GM21786 (cell line): ENCODE data around the gene NHS.
"Not testable (repeated sequence)": the region's sequence is repeated elsewhere in the genome, so short reads cannot be mapped to it uniquely, and the experiment has no call there.

Experiments
- ATAC-seq: cut with Tn5 transposase; IDR thresholded peaks from one replicate; pipeline ENCODE4 v1.9.1; 2021; ENCODE audit not compliant: unreplicated experiment

Gene NHS

GRCh38 chrX:17494216-17494615, 119.2 kb downstream of the NHS start:
- no peak for ATAC-seq

DNA sequence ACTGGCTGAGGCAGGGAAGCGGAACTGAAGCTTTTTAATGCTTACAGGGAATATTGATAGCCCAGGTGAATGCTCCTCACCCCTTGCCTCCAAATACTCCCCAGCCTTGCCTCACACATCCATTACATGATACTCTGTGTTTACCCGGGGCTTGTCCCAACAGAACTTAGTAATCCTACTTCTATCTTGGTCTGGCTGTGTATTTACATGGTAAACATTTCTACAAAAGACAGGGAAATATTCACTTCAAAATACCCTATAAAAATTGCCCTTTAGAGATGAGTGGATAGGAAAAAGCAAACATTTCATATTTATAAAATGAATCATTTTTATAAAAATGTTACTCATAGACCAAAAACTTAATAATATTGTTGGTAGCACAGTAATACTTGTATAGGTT, 120.1 kb downstream of the NHS start:
- ATAC-seq = no peak

GRCh38 chrX:17496407-17496806, 121.4 kb downstream of the NHS start:
- no peak for ATAC-seq

DNA sequence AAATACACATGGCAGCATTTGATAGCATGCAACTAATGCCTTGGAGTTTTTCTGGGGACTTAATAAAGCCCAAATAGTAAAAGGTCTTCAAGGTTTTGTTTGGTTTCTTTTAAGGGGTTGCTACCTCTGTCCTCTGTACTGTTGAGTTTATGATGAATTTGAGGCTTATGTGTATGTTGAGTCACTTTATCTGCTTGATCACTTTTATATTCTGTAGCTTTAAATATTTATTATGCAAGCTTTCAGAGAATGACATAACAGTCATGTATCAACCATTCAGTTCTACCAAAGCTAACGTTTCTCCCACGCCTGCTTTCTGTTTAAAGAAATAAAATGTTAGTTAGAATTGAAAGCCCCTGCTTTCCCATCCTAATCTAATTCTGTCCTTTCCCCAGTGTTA, 122.2 kb downstream of the NHS start:
- ATAC-seq = no peak

DNA sequence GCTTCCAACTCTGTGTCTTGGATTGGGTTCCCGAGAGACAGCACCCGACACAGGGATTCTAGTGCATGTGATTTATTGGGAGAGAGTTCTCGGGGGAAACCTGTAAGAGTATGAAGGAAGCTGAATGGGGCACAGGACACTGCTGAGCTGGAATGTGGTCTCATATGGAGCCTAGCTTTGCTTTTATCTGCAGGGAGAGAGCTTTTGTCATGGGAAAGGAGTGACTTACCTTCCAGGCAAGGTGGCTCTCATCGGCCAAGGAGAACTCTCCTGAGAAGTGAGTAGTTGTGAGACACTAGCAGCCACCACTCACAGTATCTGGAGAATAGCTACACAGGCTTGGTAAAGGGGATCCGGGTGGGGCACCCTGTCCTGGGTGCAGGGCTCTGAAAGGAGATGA, 124.5 kb downstream of the NHS start:
- ATAC-seq = no peak

DNA sequence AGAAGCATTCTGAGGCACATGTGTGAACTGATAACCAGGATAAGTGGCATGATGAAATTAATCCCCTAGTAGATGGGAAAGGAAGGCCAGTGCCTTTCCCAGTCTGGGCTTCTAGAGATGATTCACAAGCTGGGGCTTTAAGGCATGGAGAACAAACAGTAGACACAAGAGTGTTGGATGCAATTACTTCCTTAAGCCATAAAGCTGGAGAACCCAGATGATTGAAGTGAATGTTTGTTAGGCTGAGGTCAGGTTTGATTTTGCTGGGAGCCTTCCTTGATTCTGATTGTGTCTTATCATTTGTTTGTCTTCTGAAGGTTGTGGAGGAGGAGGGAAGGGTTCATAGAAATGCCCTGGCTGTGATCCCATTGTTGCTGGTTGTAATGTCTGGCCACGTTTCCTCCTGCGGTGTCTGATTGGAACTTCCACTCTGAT, 125.2 kb downstream of the NHS start:
- ATAC-seq = no peak

DNA sequence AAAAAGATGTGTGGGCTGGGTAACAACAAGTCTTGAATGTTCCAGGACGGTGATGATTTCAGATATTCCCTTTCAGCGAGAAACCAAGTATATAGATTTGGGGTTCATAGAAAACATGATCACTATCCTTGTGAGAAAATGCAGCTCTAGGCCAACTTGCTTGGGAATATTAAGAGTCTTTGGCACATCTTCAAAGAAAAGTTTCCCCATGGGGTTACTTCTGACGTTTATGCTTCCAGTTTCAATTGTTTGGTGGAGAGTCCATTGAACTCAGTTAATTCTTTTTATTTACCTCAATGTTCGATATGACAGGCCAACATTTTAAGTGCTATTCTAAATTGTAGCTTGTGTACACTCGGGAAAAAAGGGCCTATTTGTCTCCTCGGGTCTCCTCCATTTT, 126.7 kb downstream of the NHS start:
- ATAC-seq = no peak

DNA sequence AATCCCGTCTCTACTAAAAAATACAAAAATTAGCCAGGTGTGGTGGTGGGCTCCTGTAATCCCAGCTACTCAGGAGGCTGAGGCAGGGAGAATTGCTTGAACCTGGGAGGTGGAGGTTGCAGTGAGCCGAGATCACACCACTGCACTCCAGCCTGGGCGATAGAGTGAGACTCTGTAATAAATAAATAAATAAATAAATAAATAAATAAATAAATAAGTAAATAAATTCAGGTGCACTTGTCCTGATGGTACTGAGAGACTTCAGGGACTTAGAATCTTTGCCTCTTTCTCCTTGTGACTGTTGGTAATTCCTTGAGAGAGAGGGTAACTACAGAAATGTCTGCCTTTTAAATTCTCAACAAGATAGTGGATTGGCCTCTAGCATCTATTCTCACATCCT, 131.4 kb downstream of the NHS start:
- ATAC-seq = not testable (repeated sequence)

- ATAC-seq = no peak
Measured at GRCh38 chrX:17511556-17511955, 136.6 kb downstream of the NHS start.

GRCh38 chrX:17519358-17519757, 144.4 kb downstream of the NHS start:
- ATAC-seq = no peak

DNA sequence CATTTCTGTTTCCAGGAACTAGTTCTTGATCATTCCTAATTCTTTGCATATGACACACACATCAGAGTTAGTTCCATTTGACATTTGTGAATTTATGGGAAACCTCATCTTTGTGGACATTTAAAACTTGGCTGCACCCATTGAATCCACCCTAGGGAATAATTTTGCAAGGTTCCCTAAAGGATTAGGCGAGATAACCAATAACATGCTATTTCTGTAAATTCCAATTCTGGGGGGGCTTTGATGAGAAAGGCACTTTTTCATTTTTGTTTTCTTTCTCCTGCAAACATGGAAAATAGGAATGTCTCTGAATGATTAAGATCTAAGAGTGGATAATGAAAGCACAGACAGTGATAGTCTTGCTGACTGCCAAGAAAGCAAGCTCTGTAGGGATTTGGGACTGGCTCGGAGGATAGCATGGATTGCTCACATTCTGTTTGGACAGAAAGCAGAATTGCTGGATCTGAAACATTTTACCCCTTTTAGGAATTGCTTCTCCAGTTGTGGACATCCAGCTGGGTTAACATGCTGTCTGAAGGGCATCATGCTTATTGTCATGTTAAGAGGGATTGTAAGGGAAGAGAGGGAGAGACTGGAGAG, 145.1 kb downstream of the NHS start:
- ATAC-seq = no peak

- no peak for ATAC-seq
Measured at GRCh38 chrX:17521871-17522693, 147.1 kb downstream of the NHS start.

GRCh38 chrX:17525266-17525665, 150.3 kb downstream of the NHS start:
- no peak for ATAC-seq

DNA sequence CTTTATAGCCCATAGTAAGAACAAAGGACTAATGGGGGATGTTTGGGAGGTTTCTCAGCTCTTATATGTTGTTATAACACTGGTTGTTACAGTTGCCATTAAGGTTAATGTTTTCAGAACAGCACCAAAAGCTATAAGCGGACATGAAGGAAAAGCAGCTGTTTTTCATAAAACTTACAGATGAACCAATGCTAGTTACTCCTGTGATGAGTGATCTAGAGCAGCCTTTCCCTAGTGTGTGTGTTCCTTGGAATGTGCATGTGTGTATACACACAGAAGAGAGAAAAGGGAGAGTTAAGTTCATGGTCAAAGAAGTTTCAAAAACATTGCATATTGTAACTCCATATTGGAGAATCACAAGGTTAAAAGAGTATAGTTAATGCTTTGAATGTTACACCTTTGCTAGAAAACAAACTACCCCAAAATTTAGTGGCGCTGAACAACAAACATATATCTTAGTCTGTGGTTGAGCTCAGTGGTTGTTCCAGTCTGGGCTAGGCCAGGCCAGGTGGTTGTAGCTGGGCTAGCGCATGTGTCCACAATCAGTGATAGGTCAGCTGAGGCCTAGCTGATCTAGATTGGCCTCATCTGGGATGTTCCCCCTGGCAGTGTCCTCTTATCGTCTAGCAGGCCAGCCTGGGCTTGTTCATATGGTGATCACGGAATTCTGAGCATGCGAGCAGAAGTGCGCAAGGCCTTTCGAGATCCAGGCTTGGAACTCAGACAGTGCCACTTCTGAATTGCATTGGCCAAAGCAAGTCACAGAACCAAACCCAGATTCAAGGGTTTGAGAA, 151.0 kb downstream of the NHS start:
- no peak for ATAC-seq

GRCh38 chrX:17527135-17527701, 152.2 kb downstream of the NHS start:
- ATAC-seq = no peak

DNA sequence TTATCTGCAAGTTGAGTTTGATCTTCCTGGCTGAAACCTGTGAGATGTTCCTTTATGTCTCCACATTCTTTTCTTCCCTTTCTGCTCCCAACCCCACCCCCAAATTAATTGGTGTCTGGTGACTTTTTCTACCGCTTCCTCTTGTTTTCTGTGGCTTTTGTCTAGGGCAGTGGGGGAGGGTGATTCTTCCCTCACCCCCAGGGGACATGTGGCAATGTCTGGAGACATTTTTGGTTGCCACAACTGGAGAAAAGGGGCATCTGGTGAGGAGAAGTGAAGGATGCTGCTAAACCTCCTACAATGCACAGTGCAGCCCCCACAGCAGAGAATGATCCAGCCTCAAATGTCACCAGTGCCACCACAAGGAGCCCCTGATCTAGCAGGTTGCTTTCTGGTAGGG, 152.9 kb downstream of the NHS start:
- no peak for ATAC-seq

DNA sequence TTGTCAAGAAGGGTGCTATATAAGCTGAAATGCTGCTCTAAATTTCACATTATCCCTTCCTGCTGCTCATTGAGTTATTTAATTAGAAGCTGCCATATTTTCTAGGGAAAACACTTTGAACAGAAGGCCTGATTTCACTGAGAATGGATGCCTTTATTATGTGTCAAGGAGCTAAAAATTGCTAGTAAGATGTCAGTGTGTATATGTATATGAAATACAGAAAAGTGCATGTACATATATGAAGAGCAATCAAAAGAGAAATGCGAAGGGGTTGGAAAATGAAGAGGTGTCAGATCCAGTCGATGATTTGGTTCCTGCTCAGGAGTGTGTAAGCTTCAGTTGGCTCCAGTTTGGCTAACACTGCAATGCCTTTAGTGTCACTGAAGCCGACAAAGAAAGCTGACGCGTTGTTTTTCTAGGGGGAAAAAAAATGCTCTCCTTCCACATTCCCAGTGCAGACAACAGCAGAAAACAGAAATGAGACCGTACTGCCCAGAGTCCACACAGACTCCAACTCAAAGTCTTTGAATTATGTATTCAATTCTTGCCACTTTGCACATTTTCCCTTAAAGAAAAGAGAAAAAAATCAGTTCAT, 154.2 kb downstream of the NHS start:
- no peak for ATAC-seq

GRCh38 chrX:17531500-17531899, 156.5 kb downstream of the NHS start:
- no peak for ATAC-seq

- peak; percentile 62 for ATAC-seq
Measured at GRCh38 chrX:17535229-17535628, 160.2 kb downstream of the NHS start.

DNA sequence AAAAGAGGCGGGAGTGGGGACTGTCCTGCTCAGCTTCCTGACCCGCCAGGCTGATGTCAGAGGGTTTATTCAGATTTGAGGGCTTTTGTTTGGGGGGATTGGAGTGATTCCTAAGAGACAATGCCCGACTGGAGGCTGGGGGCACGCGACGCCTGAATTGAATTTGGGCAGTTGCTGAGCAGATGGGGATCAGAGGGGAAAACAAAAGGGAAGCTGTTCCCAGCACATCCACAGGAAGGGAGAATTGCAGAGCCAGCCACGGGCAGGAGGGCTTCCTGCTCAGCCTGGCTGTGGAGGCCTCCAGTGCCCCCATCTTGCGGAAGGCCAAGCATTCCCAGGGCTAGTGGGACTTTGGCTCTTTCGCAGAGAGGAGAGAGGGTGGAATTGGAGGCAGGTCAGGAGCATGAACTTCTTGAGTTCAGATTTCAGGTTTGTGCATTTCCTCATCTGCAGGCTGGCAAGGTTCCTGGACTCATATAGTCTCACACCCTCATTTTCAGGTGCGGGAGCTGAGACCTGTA, 162.8 kb downstream of the NHS start:
- no peak for ATAC-seq

DNA sequence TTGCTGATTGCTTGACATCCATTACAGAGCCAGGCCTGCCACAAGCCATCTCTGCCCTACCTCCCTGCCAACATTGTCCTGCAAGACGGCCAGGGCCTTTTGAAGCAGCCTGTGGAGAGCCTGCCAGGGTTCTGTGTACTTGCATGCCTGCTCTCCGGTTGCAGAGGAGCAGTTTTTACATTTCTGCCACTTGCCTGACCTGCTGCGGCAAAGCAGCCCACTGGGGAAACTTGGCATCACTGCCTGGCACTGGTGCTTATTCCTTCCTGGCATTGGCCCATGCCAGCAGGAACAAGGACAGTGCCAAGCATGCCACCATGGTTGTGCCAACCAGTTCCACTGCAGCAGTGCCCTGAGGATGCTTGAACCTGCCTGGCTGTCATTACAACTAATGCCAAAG, 167.1 kb downstream of the NHS start:
- no peak for ATAC-seq
